ENCODE results near the gene DERL3.

The DERL3 gene

GRCh38 chr22:23847310-23847920 is 8.6 kb upstream of the DERL3 start:
- DNase-seq, result no peak

GRCh38 chr22:23846081-23846469 is 7.3 kb upstream of the DERL3 start:
- DNase-seq, result no peak

- no peak for DNase-seq
These were observed 6.7 kb upstream of the DERL3 start for GRCh38 chr22:23845265-23846080.

GRCh38 chr22:23844739-23845202 is 6.0 kb upstream of the DERL3 start:
- DNase-seq, result no peak

- DNase-seq, result no peak
These were observed 3.8 kb upstream of the DERL3 start for GRCh38 chr22:23842599-23842998.

GRCh38 chr22:23841736-23842445 is 3.1 kb upstream of the DERL3 start:
- DNase-seq, result no peak

- no peak for DNase-seq
These were observed 2.5 kb upstream of the DERL3 start for GRCh38 chr22:23841292-23841691.

GRCh38 chr22:23840026-23840425 is 1.2 kb upstream of the DERL3 start:
- no peak for DNase-seq

- peak in 1 of 2 experiments; percentile 9 for DNase-seq
These were observed 710 bp downstream of the DERL3 start for GRCh38 chr22:23837911-23838680.

GRCh38 chr22:23837496-23837859 is 1.3 kb downstream of the DERL3 start:
- no peak for DNase-seq

GRCh38 chr22:23836692-23837495 is 1.9 kb downstream of the DERL3 start:
- DNase-seq, result no peak

- DNase-seq, result no peak
These were observed 2.5 kb downstream of the DERL3 start for GRCh38 chr22:23836281-23836680.

- no peak for DNase-seq
These were observed 3.2 kb downstream of the DERL3 start for GRCh38 chr22:23835484-23836144.

- no peak for DNase-seq
These were observed 3.9 kb downstream of the DERL3 start for GRCh38 chr22:23834793-23835483.

GRCh38 chr22:23834406-23834792 is 4.4 kb downstream of the DERL3 start:
- no peak for DNase-seq

- no peak for DNase-seq
These were observed 4.9 kb downstream of the DERL3 start for GRCh38 chr22:23833911-23834317.

- DNase-seq, result no peak
These were observed 5.6 kb downstream of the DERL3 start for GRCh38 chr22:23833017-23833751.

- DNase-seq, result no peak
These were observed 6.4 kb downstream of the DERL3 start for GRCh38 chr22:23832226-23833016.

- no peak for DNase-seq
These were observed 7.0 kb downstream of the DERL3 start for GRCh38 chr22:23831781-23832180.

Measured in activated CD4-positive, alpha-beta T cell treated with anti-CD3 and anti-CD28 coated beads, Interleukin-2, amount 50 U/mL, for 48 hours (primary cell).